ENCODE measurements around the gene F8. TPM values are rescaled to one million over a fixed set of nuclear protein-coding genes. Genes with fewer than 3 reads are reported as not detected.
A peak's percentile ranks its signal among the peaks of the same experiment; 100 is the strongest.

Gene F8
- total RNA-seq, 1 donor from 2014 or later, result 12.7 TPM

DNA sequence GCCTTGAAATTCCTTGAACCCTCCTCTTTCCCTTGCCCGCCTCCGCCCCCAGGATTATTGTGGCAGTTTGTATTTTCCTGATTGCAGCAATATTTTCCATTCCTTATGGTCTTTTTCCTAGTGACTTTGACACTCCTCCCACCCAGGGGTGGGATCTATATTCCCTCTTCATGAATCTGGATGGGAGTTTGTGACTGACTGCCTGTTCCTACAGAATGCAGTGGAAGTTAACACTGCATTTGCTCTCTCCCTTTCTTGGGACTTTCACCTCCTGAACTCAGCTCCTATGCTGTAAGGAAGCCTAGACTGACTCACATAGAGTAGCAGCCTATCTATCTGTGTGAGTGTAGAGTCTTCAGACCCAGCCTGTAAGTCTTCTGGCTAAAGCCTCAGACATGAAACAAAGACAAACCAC lies 6.4 kb upstream of the F8 start:
- TF ChIP-seq, protein P1, sequence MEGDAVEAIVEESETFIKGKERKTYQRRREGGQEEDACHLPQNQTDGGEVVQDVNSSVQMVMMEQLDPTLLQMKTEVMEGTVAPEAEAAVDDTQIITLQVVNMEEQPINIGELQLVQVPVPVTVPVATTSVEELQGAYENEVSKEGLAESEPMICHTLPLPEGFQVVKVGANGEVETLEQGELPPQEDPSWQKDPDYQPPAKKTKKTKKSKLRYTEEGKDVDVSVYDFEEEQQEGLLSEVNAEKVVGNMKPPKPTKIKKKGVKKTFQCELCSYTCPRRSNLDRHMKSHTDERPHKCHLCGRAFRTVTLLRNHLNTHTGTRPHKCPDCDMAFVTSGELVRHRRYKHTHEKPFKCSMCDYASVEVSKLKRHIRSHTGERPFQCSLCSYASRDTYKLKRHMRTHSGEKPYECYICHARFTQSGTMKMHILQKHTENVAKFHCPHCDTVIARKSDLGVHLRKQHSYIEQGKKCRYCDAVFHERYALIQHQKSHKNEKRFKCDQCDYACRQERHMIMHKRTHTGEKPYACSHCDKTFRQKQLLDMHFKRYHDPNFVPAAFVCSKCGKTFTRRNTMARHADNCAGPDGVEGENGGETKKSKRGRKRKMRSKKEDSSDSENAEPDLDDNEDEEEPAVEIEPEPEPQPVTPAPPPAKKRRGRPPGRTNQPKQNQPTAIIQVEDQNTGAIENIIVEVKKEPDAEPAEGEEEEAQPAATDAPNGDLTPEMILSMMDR (IDR thresholded peaks at IDR 0.05), result no peak
- Histone ChIP-seq H3K27ac (no peak overlapping the region), H3K4me1 (peaks cover 3% of the 10 kb centered on the region), H3K27me3 (no peaks in the 10 kb centered on the region), H3K9me3 (no peaks in the 10 kb centered on the region), H3K36me3 (peaks cover 5% of the 10 kb centered on the region), H3K4me3 (no peak overlapping the region)
- intact Hi-C loops (cut with DNase I), result no loop called here
- no peak for DNase-seq
- no peak for ATAC-seq

DNA sequence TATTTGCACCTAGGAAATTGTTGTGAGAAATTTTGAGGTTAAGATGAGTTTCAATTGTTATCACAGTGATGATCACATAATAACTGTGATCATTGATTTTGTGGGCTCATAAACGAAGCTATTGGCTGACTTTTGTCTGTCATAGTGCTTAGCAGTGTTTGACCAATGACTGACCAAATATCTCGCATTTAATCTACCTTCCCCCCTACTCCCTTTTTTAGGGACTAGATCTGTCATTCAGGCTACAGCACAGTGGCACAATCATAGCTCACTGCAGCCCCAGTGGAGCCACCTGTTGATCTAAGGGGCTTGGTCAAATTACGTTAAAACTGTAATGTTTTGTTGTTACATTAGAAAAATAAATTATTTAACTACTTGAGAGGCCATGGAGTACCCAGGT lies 5.6 kb upstream of the F8 start:
- TF ChIP-seq, protein P1 (IDR thresholded peaks at IDR 0.05), result no peak
- Histone ChIP-seq H3K27ac (peak overlapping the region; percentile 94), H3K9me3 (no peaks in the 10 kb centered on the region), H3K4me1 (peaks cover 3% of the 10 kb centered on the region), H3K36me3 (no peaks in the 10 kb centered on the region), H3K4me3 (peak overlapping the region; percentile 60), H3K27me3 (no peaks in the 10 kb centered on the region)
- intact Hi-C loops (cut with DNase I), result no loop called here
- no peak for ATAC-seq
- DNase-seq, result no peak

DNA sequence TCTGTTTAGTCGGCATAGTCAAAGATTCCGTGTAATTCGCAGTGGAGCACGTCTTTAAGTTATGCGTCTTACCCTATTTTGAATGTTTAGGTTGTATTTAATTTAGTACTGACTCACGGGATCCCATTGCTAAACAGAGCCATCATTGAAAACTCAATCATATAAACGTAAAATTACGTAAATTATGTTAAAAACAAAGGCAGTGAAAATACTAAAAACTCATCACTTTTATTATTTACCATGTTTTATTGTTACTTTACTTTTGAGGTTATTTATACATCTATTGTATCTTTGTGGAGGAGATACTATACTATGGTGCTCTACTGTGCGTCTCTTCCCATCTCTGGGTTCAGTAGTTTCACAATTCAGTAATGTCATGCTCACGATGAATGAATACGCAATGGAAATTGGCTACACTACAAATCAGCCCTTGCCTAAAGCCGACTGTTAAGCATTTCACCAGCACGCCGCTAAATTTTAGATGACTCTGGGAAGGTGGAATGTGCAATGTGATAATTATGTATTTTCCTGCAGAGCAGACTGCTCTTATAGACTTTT lies 5.1 kb upstream of the F8 start:
- Histone ChIP-seq H3K4me3 (peak overlapping the region; percentile 60), H3K9me3 (no peaks in the 10 kb centered on the region), H3K4me1 (peaks cover 3% of the 10 kb centered on the region), H3K27ac (peak overlapping the region; percentile 94), H3K36me3 (no peaks in the 10 kb centered on the region), H3K27me3 (no peaks in the 10 kb centered on the region)
- ATAC-seq (peak; percentile 7), DNase-seq (no peak)
- TF ChIP-seq, protein P1 (IDR thresholded peaks at IDR 0.05), result no peak
- intact Hi-C loops (cut with DNase I), result no loop called here

DNA sequence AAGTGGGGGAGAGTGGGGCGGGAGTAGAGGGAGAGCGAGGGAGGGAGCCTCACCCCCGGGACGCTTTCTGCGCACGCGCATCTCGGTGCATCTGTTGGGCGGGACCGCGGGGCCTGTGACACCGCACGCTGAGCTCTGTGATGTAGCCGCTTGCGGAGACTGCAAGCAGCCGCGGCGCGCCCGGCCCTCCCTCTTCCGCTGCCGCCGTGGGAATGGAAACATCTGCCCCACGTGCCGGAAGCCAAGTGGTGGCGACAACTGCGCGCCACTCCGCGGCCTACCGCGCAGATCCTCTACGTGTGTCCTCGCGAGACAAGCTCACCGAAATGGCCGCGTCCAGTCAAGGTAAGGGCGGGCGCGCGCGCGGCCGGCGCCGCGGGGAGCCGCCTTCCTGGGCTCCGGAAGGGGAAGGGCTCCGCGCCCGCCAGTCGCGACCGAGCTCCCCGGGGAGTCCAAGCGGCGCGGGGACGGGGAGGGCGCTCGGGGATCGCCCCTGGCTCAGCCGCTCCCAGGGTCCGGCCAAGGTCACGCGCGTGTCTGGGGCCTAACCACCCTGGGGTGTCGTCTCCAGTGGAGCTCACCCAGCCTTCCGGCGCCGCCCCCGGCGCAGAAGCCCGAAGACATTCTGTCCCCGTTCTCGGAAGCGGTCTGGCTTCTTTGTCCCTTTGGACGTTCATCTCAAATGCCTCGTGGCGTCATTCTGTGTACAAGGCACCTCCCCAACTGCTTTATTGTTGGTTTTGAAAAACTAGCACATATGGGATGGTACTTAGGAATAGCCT lies 4.4 kb upstream of the F8 start, which contains the start of gene FUNDC2:
Gene FUNDC2, plus strand, starts transcription at position 118 of the 782 bp plus-strand sequence. Its CDS starts 95 bp downstream, at position 213.
- DNase-seq, result peak; percentile 97
- Histone ChIP-seq H3K4me3 (peak within 1 kb of the TSS; percentile 60), H3K27ac (peak within 1 kb of the TSS; percentile 94), H3K9me3 (no peaks in the 10 kb centered on the region), H3K36me3 (no peaks in the 10 kb centered on the region), H3K4me1 (peaks cover 3% of the 10 kb centered on the region), H3K27me3 (no peaks in the 10 kb centered on the region)
- intact Hi-C loops (cut with DNase I), result no loop called here
- ATAC-seq, result peak; percentile 97
- TF ChIP-seq, protein P1 (IDR thresholded peaks at IDR 0.05), result no peak

DNA sequence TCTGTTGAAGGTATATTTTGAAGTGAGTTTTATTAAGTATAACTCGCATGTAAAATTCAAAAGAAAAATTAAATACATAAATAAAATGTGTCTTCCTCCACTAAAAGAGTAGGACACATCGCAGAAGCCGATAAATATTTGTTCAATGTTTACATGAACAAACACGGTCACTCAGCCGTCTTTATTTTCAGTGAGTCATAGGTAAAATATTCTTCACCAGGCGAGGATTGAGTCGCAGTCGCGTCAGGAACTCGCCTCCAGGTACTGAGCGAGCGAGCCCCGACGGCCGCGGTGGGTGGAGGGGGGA lies 3.9 kb upstream of the F8 start:
- Histone ChIP-seq H3K4me1 (peaks cover 3% of the 10 kb centered on the region), H3K36me3 (no peaks in the 10 kb centered on the region), H3K27me3 (no peaks in the 10 kb centered on the region), H3K9me3 (no peaks in the 10 kb centered on the region), H3K27ac (peak overlapping the region; percentile 94), H3K4me3 (peak overlapping the region; percentile 60)
- ATAC-seq (no peak), DNase-seq (no peak)
- intact Hi-C loops (cut with DNase I), result no loop called here
- TF ChIP-seq, protein P1 (IDR thresholded peaks at IDR 0.05), result no peak

Measured in upper lobe of right lung (tissue), 1 donor.